ENCODE measurements around the gene MOGAT3.

DNA sequence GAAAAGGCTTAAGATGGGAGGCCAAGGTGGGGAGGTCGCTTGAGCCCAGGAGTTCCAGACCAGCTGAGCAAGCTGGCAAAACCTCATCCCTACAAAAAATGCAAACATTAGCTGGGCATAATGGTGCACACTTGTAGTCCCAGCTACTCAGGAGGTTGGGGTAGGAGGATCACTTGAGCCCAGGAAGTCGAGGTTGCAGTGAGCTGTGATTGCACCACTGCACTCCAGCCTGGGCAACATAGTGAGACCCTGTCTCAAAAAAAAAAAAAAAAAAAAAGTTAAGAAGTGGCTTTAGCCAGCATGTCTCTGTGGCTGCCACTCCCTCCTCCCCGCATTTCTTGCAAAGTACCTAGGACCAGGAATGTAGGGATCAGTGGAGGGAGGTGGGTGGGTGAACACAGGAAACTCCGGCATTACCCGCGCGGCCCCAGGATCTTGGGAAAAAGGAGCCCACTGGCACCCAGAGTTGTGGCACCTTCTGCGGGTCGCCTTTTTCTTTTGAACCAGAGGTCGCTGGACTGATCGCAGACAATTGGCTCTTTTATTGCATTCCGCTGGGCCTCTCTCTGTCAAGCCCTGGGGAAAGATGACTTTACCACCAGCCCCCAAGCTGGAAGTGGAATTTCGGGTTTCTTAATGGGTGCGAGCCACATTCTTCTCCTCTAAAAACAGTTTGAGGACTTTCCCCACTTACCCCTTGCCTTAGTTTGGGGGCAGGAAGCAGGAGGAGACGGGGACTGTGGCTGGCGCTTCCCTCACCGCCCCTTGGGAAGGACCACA, 39.0 kb downstream of the MOGAT3 start:
- no peak for TF ChIP-seq EZH2 (IDR thresholded peaks at IDR 0.05; ENCODE audit: borderline replicate concordance)
- TF ChIP-seq, protein P1, sequence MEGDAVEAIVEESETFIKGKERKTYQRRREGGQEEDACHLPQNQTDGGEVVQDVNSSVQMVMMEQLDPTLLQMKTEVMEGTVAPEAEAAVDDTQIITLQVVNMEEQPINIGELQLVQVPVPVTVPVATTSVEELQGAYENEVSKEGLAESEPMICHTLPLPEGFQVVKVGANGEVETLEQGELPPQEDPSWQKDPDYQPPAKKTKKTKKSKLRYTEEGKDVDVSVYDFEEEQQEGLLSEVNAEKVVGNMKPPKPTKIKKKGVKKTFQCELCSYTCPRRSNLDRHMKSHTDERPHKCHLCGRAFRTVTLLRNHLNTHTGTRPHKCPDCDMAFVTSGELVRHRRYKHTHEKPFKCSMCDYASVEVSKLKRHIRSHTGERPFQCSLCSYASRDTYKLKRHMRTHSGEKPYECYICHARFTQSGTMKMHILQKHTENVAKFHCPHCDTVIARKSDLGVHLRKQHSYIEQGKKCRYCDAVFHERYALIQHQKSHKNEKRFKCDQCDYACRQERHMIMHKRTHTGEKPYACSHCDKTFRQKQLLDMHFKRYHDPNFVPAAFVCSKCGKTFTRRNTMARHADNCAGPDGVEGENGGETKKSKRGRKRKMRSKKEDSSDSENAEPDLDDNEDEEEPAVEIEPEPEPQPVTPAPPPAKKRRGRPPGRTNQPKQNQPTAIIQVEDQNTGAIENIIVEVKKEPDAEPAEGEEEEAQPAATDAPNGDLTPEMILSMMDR (IDR thresholded peaks at IDR 0.05; ENCODE audit: poor library complexity) = no peak
